ENCODE data around the gene NFATC2IP.
"Not testable (repeated sequence)": the region's sequence is repeated elsewhere in the genome, so short reads cannot be mapped to it uniquely, and the experiment has no call there.

The NFATC2IP gene

DNA sequence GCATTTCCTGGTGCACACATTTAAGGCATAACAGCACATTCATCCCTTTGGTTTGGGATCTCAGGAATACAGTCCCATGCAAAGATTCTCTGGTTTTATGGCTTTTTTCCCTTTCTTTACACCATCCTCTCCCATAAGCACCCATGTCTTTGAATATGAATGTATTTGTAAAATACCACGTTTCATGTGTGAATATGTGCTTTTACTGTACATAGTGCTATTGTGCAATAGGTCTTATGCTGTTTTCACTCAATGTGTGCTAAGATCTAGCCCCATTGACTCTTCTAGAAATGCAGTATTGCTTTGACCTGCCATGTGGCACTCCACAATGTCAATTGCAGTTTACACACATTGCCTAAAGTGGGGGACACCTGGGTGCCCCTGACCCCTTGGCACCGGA is 13.8 kb downstream of the NFATC2IP start:
- no peak overlapping the region for H3K4me3 ChIP-seq (ENCODE audit: low read depth, low read length)

DNA sequence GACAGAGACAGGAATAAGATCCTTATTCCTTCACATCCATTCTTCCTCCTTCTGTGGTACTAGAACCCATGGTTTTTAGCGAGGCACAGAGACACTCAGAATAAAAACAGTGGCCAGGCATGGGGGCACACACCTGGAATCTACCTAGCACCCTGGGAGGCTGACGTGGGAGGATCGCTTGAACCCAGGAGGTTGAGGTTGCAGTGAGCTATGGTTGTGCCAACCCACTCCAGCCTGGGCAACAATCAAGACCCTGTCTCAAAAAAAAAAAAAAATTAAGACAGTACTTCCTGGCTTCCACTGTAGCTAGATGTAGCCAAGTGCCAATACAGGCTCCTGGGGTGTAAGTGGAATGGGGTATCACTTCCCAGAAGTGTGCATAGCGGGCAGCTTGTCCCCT is 16.4 kb downstream of the NFATC2IP start:
- H3K4me3 ChIP-seq (ENCODE audit: low read depth, low read length) = no peak overlapping the region

DNA sequence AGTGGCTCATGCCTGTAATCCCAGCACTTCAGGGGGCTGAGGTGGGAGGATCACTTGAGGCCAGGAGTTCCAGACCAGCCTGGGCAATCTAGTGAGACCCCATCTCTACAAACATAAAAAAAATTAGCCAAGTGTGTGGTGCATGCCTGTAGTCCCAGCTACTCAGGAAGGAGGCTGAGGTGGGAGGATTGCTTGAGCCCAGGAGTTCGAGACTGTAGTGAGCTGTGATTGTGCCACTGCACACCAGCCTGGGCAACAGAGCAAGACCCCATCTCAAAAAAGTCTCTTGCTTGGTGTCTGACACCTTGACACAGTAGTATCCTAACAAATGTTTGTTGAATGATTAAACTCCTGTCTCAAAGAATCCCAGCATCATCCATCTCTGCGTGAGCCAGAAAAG is 19.0 kb downstream of the NFATC2IP start:
- H3K4me3 ChIP-seq (ENCODE audit: low read depth, low read length) = not testable (repeated sequence)

DNA sequence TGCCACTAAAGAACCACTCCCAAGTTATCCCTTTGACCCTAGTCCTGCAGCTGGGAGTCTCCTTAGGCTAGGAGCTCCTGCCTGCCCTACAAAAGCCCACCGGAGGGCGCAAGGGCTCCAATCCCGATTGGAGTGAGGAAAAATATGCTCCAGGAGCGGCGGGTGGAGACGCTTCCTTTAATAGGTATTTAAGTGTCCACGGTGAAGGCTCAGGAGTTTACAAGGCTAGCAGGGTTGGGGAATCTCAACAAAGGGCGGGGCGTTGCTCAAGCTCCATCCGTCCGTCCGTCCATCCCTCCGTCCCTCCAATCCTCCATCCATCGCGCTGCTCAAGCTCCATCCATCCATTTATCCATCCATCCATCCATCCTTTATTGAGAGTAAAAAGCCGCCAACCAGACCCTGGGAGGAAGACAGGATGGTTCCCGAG is 23.3 kb downstream of the NFATC2IP start:
- H3K4me3 ChIP-seq (ENCODE audit: low read depth, low read length) = peak overlapping the region; percentile 99

DNA sequence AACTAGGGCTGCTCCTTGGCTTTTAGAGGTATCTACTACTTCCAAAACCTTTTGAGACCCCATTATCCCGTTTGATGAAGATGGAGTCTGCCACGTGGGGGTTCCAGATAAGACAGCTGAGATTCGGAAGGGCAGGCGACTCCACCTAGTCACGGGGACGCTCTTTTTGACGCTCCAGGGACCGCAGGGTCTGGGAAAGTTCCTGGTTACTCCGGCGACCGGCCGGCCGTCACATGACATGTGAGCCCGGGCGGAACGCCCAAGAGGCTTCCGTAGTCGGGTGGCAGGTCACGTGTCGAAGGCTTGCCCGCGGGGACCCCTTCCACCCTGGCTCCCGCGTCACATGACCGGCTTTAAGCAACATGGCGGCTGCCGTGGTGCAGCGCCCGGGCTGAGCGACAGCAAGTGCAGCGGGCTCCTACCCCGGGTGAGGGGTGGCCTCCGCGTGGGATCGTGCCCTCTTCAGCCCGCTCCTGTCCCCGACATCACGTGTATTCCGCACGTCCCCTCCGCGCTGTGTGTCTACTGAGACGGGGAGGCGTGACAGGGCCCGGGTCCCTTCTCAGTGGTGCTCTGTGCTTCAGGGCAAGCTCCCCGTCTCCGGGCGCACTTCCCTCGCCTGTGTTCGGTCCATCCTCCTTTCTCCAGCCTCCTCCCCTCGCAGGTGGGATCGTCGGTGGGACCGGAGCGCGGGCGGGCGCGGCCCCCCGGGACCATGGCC is 23.9 kb downstream of the NFATC2IP start, which contains the start of gene SPNS1:
Gene SPNS1, plus strand, starts transcription at position 342 of the 721 bp plus-strand sequence. Its CDS starts 374 bp downstream, at position 716.
- H3K4me3 ChIP-seq (ENCODE audit: low read depth, low read length) = peak within 1 kb of the TSS; percentile 99

DNA sequence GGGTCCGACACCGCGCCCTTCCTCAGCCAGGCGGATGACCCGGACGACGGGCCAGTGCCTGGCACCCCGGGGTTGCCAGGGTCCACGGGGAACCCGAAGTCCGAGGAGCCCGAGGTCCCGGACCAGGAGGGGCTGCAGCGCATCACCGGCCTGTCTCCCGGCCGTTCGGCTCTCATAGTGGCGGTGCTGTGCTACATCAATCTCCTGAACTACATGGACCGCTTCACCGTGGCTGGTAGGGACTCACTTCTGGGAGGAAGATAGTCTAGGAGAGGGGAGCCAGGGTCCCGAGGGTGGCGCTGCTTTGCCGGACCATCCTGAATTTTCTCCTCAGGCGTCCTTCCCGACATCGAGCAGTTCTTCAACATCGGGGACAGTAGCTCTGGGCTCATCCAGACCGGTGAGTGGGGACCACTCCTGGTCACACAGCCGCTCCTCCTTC is 24.4 kb downstream of the NFATC2IP start:
- H3K4me3 ChIP-seq (ENCODE audit: low read depth, low read length) = peak overlapping the region; percentile 99

DNA sequence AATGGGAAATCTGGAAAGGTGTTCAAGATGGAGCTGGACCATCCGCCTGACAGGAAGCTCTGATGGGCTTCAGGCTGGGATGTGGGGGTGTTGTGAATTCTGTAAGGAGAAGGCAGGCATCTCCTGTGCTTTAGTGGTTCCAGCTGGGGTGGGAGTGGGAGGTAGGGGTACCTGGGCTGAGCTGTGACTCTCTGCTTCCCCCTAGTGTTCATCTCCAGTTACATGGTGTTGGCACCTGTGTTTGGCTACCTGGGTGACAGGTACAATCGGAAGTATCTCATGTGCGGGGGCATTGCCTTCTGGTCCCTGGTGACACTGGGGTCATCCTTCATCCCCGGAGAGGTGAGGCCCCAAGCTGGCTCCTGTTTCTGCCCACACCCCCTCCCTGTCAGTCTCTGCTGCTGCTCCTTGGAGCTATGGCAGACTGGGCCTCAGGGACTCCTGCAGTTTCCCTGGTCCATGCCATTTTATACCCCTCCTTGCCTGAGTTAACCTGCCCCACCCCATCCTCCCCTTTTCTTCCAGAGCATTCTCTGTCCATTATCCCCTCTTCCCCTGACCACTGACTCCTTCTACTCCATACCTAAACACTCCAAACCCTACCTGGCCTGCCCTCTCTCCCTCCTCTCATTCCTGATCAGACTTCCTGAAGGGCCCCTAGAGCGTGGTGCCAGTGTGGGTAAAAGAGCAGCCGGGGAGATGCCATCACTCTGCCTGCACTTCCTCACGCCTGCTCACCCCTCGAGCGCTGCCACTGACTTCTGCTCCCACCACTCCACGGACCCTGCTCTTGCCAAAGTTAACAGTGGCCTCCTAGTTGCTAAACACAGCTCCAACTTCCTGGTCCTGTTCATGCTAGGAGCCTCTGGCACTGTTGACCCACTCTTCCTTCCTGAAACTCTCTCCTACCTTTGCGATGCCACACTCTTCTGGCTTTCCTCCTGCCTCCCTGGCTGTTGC is 27.2 kb downstream of the NFATC2IP start:
- no peak overlapping the region for H3K4me3 ChIP-seq (ENCODE audit: low read depth, low read length)

DNA sequence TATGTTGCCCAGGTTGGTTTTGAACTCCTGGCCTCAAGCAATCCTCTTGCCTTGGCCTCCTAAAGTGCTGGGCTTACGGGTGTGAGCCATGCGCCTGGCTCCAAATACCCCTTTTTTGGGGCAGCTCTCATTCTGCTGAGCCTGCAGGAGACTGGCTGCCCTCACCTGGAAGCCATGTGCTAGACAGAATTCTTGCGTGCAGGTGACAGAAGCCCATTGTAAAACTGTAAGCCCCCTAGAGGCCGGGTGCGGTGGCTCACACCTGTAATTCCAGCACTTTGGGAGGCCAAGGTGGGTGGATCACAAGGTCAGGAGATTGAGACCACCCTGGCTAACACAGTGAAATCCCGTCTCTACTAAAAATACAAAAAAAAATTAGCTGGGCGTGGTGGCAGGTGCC is 29.6 kb downstream of the NFATC2IP start:
- not testable (repeated sequence) for H3K4me3 ChIP-seq (ENCODE audit: low read depth, low read length)

DNA sequence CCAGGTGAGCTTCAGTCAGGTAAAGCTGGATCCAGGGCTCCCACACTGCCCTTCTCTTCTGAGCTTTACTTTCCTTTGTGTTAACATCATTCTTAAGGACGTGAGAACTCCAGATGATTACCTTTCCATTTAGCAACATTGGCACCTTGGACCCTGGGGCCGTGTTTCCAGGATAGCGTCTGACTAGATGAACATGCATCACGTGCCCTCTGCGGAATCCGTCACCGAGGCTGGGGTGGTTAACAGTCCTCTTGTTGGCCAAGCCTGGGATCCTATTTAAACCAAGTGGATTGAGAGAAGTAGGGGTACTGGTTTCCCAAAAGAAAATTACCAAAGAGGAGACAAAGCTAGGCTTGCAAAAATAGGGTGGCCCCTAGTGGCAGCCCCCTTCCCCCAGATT is 30.2 kb downstream of the NFATC2IP start:
- no peak overlapping the region for H3K4me3 ChIP-seq (ENCODE audit: low read depth, low read length)

DNA sequence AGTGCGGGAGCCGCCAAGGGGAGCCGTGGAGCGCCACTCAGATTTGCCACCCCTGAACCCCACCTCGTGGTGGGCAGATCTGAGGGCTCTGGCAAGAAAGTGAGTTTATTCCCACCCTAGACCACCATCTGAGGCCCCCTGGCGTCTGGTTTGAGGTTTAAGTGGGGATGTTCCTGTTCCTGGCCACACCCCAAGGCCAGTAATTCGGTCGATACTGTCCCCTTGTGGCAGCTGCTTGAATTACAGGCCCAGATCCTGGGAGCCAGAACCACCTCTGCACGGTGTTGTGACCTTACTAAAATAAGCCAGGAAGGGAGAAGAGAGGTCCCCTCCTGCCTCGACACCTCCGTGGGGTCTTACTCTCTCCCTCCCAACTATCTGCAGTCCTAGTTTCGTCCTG is 30.8 kb downstream of the NFATC2IP start:
- H3K4me3 ChIP-seq (ENCODE audit: low read depth, low read length) = no peak overlapping the region

DNA sequence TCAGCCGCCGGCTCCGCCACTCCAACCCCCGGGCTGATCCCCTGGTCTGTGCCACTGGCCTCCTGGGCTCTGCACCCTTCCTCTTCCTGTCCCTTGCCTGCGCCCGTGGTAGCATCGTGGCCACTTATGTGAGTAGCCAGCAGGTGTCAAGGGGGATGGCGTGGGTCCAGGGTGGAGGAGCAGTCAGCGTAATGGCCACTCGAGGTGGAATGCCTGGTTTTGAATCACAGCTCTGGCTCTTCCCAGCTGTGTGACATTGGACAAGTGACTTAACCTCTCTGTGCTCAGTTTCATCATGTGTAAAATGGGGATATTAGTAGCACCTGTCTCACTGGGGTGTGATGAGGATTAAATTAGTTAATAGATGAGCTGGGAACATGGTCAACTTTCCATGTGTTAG is 31.7 kb downstream of the NFATC2IP start:
- no peak overlapping the region for H3K4me3 ChIP-seq (ENCODE audit: low read depth, low read length)

DNA sequence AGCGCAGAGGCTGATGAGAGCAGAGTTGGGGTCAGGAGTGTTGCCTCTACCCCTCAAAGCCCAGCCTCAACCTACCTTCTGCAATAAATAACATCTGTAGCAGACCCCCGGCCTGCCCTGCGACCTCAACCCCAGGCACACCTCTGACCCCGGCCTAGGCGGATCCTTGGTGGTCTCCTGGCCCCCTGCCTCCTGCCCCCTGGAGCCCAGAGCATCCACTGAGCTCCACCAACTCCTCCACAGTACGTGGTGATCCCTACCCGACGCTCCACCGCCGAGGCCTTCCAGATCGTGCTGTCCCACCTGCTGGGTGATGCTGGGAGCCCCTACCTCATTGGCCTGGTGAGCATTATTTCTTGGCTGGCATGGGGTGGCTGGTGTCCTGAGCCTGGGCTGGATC is 32.2 kb downstream of the NFATC2IP start:
- H3K4me3 ChIP-seq (ENCODE audit: low read depth, low read length) = no peak overlapping the region

DNA sequence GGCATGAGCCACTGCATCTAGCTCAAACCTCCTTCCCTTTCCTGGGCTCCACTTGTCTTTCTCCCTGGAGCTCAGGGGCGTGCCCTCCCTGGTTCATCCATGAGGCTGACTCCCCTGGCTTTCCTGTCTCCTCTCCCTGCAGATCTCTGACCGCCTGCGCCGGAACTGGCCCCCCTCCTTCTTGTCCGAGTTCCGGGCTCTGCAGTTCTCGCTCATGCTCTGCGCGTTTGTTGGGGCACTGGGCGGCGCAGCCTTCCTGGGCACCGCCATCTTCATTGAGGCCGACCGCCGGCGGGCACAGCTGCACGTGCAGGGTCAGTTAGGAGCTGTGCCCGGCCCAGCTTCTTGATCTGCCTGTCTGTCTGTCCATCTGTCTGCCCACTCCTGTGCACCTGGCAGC is 32.9 kb downstream of the NFATC2IP start:
- no peak overlapping the region for H3K4me3 ChIP-seq (ENCODE audit: low read depth, low read length)

DNA sequence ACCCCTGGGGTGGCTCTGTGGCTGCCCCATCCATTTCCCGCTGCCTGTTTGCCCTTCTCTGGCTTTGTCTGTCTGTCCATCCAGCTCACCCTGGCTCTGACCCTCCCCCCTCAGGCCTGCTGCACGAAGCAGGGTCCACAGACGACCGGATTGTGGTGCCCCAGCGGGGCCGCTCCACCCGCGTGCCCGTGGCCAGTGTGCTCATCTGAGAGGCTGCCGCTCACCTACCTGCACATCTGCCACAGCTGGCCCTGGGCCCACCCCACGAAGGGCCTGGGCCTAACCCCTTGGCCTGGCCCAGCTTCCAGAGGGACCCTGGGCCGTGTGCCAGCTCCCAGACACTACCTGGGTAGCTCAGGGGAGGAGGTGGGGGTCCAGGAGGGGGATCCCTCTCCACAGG is 33.4 kb downstream of the NFATC2IP start:
- no peak overlapping the region for H3K4me3 ChIP-seq (ENCODE audit: low read depth, low read length)

DNA sequence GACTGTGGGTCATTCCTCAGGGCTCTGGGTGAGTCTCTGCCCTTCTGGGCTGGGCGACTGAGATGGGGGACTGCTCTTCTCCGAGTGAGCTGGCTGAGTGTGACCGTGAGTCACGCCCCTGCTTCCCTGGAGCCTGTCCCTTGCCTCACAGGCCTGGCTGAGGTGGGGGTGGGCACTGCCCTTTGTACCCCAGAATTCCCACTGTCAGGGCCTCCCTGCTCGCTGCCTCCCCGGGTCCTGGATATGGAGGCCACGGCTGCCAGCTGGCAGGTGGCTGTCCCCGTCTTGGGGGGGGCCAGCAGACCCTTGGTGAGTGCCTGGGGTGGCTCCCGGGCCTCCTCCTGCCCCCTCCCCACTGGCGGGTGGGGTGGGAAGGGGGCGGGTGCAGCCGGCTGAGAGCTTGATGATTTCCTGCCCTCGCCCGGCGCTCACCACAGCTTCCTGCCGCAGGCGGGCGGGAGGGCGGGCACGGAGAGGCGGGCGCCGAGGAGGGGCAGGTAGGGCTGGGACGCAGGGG is 33.9 kb downstream of the NFATC2IP start, which contains the start of gene LAT:
Gene LAT, plus strand, starts transcription at position 434 of the 517 bp plus-strand sequence. CDS start 366 bp downstream, outside the sequence.
- no peak within 1 kb of the TSS for H3K4me3 ChIP-seq (ENCODE audit: low read depth, low read length)

DNA sequence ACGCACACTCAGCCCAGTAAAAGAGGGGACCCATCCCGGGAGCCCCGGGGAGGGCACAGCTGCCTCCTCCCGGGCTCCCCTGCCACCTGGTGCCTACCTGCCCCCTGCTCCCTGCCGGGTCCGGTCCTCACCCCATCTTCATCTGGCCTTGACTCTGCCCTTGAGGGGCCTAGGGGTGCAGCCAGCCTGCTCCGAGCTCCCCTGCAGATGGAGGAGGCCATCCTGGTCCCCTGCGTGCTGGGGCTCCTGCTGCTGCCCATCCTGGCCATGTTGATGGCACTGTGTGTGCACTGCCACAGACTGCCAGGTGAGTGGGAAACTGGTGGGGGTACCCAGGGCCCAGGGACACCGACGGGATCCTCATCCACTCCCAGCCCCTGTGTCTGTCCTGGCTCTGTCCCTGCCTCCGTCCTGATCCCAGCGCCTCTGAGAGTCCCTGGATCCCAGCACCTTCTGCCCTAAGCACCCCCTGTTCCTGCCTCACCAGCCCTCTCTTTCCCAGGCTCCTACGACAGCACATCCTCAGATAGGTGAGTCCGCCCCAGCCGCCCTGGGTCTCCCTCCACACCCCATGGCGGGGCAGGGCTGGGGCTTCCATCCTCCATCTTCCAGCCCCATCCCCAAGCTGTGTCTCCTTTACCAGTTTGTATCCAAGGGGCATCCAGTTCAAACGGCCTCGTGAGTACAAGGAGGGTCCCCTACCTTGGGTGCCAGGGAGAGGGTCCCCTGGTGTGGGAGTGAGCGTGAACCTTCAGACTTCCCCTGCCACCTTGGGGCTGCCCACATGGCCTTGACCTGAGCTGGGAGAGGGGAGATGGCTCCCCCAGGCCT is 34.7 kb downstream of the NFATC2IP start:
- H3K4me3 ChIP-seq (ENCODE audit: low read depth, low read length) = no peak overlapping the region

DNA sequence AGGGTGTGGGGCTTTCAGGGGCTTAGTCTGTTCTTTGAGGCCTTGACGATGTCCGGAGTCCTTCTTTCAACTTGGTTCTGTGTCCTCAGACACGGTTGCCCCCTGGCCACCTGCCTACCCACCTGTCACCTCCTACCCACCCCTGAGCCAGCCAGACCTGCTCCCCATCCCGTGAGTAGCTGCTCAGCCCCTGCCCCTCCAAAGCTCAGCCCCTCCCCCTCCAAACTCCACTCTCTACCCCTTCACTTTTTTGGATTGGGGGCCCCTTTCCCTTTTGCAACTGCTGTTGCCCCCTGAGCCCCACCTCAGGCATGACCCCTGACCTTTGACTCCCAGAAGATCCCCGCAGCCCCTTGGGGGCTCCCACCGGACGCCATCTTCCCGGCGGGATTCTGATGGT is 35.3 kb downstream of the NFATC2IP start:
- H3K4me3 ChIP-seq (ENCODE audit: low read depth, low read length) = no peak overlapping the region

DNA sequence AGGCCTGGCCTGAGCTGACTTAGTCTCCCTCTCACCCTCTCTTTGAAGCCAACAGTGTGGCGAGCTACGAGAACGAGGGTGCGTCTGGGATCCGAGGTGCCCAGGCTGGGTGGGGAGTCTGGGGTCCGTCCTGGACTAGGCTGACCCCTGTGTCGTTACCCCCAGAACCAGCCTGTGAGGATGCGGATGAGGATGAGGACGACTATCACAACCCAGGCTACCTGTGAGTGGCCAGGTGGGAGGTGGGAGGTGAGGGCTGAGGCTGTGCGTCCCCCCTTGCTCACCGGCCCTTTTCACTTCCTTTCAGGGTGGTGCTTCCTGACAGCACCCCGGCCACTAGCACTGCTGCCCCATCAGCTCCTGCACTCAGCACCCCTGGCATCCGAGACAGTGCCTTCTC is 35.8 kb downstream of the NFATC2IP start:
- no peak overlapping the region for H3K4me3 ChIP-seq (ENCODE audit: low read depth, low read length)

DNA sequence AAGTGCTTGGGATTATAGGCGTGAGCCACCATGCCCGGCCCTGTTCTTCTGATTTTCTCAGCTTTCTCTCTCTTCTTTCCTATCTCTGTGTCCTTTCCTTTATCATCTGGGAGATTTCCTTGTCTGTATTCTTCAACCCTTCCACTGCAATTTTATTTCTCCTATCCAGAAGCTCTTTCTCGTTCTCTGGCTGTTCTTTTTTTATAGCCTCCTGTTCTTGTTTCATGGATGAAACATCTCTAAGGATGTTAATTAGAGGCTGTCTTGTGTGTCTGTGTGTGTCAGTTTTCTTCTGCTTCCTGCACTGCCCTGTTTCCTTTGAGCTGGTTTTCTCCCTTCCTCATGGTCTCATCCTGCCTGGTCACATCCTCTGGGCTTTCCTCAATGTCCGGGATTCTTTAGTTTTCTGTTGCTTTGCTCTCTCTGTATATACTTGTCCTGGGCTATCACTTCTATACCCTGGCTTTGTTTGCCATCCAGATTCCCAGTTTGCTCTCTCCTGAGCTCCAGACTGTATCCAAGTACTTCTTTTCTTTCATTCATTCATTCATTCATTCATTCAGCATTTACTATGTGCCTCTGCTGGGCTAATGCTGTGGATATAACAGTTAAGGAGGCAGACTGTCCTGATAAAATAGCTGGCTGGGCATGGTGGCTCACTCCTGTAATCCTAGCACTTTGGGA is 36.6 kb downstream of the NFATC2IP start:
- H3K4me3 ChIP-seq (ENCODE audit: low read depth, low read length) = no peak overlapping the region

DNA sequence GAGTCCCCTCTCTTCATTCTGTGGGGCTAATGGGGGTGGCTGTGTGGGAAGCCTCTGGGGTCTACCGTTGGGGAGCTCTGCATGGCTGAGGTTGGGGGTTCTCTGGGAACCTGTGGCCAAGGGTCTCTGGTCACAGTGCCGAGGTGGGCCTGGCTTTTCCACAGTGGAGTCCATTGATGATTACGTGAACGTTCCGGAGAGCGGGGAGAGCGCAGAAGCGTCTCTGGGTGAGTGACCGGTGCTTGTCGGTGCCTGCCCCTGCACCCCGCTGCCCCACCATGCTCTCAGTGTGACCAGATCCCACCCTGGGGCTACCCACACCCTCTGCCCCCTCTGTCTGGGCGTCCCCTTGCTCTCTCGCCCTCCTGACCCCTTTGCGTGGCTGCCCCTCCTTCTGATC is 38.6 kb downstream of the NFATC2IP start:
- no peak overlapping the region for H3K4me3 ChIP-seq (ENCODE audit: low read depth, low read length)
